NOMO-1 treated with dmso at 0.1 percent for 144 hours (cell line): ENCODE data around the gene LTBP1.

ENCODE experiments used
- DNase-seq: peaks from one replicate; lab custom pipeline; 2025; ENCODE audit not compliant: unreplicated experiment; lab: John Stamatoyannopoulos, UW

The LTBP1 gene

GRCh38 chr2:33005057-33005456, 58.3 kb downstream of the LTBP1 start:
- DNase-seq, result no peak

DNA sequence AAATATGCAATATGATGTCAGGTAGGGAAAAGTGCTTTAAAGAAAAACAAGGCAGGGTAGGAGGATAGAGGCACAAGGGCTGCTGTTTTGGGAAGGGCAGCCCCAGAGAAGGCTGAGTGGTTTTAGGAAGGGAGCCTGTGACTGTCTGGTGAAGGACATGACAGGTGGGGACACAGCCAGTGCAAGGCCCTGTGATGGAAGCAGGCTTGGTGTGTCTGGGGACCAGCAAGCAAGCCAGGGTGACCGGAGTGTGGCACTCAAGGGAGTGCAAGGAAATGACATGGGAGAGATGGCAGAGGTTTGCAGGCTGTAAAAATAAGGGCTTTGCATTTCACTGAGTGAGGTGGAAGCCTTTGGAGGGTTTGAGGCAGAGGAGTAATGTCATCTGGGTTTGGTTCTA, 62.0 kb downstream of the LTBP1 start:
- no peak for DNase-seq

- no peak for DNase-seq
These were observed 62.5 kb downstream of the LTBP1 start for GRCh38 chr2:33009249-33009648.

DNA sequence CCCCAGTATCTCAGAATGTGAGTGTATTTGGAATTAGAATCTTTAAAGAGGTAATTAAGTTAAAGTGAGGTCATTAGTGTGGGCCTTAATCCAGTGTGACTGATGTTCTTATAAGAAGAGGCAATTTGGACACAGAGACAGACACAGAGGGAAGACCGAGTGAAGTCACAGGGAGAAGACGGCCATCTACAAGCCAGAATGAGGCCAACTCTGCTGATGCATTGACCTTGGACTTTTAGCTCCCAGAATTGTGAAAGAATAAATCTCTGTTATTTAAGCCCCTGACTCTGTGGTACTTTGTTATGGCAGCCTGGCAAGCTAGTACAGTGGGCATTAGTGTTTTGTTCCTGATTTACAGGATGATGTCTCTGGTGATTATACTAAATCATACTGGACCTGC, 64.6 kb downstream of the LTBP1 start:
- DNase-seq, result no peak

DNA sequence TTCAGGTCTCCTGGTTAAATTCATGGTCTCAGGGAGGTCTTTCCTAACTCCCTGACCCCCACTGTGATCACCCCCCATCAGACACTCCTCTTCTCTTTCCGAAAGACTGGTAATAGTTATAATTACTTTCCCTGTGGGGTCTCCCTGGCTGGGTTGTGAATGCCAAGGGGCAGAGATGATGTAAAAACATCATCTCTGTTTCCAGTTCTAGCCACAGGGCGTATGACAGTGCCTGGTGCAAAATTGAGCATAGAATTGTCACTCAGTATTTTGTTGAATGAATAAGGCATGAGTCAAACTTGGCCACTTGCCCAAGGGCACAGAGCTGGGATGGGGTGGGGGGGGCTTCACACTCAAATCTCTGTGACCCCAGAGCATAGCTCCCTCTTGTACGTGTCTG, 65.2 kb downstream of the LTBP1 start:
- no peak for DNase-seq

DNA sequence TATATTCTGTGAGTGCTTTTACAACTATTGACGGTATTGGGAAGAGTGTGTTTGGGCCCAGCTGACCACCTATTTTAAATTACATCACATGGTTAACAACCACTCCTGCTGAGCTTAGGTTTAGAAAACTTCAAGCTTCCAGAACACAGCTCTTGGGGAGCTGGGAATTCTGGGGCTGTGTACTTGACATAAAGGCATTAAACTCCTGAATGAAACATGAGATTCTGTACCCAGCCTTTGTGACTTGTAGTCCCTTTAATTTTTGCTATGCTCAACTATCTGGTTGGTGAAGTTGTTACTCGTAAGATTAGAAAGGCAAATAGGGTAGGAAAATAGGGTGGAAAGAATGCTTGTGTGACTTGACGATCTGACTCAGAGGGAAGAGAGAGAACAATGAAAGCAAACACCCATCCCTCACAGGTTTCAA, 66.9 kb downstream of the LTBP1 start:
- DNase-seq, result no peak

DNA sequence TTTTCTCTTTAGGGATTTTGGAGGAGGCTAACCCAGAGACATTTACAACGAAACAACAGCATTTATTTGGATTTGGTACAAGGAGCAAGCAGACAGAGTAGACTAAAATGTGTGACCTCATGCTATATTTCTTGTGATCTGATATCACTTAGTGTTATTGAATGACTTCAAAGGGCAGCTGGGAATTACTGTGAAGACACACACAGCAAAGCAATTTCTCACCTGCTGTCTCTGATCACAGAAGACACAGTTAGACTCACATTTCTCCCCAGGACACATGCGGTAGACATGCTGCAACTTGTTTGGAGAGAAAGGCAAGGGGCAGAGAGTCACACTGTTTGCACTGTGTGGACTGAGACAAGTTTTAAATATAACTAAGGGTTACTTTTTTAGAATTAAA, 67.5 kb downstream of the LTBP1 start:
- DNase-seq, result no peak

- DNase-seq, result no peak
These were observed 68.8 kb downstream of the LTBP1 start for GRCh38 chr2:33015421-33016142.

DNA sequence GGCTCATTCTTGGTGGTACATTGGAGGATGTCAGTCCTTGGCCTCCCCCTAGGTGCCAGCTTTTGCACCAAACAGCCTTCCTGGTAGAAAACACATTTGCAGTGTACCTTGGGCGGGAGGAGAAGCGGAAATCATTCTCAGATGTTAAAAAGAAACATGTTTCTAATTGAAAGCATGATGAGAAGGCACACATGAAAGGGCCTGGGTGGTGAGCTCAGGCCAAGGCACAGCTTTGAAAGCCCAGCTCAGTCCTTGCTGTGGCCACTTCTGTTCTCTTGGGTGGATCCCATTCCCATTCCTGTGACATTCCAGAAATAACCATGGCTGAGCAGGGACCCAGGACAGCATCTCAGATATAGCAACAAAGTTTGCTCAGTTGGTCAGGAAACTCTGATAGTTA, 71.5 kb downstream of the LTBP1 start:
- DNase-seq, result no peak

- DNase-seq, result no peak
These were observed 73.0 kb downstream of the LTBP1 start for GRCh38 chr2:33019796-33020195.

DNA sequence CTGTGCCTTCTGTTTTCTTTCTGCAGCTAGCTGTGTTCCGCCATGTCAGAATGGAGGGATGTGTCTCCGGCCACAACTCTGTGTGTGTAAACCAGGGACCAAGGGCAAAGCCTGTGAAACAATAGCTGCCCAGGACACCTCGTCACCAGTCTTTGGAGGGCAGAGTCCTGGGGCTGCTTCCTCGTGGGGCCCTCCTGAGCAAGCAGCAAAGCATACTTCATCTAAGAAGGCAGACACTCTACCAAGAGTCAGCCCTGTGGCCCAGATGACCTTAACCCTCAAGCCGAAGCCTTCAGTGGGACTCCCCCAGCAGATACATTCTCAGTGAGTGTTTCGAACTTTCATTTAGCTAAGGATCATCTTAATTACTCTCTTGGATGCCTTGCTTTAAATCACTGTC, 74.1 kb downstream of the LTBP1 start:
- no peak for DNase-seq

- no peak for DNase-seq
These were observed 74.9 kb downstream of the LTBP1 start for GRCh38 chr2:33021542-33022227.

DNA sequence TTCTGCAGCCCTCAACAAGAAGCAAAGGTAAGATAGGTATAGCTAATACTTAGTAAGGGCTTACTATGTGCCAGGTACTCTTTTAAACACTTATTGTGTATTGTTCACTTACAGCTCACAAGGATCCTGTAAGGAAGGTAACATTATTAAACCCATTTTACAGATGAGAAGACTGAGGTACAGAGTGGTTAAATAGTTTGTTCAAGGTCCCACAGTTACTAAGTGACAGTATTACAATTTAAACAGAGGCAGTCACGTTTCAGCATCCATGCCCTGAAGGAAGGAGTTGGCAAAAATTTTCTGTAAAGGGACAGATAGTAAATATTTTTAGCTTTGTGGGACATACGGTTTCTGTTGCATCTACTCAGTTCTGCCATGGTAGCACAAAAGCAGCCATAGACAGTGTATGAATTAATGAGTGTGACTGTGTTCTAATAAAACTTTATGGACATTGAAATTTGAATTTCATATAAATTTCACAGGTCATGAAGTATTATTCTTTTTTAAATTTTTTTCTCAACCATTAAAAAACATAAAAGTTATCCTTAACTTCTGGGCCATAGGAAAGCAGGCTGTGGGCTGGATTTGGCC, 75.7 kb downstream of the LTBP1 start:
- DNase-seq, result no peak

DNA sequence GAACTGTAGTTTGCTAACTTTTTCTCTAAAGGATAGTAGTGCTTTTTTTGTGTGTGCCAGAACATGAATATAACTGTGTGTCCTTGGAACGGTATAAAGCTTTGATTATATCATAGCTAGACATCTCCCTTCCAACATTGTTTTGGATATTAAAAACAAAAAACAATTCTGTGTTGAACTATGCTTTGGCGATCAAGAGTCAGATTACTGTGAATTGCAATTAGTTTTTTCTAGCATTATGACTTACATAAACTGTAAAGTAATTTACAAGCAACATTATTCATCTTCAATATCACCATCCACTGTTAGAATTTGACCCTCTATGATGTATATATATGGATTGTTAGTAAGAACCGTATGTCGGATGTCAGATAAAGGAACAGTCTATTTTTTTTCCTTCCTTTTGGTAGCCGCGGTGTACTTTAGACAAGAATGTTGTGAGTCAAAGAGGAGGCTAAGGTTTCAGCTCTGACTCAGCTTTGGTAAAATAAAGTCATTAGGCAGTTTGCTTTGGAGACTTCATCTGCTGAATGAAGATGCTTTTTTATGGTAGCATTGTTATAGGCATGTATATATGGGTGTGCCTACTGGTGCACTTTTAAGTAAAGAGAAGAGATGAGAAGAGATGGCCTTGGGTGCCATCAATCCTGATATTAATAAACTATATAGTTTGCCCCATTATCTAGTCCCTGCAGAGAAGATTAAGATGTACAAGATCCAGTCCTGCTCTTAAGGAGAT, 76.4 kb downstream of the LTBP1 start:
- DNase-seq, result no peak

- DNase-seq, result no peak
These were observed 77.2 kb downstream of the LTBP1 start for GRCh38 chr2:33023728-33024500.

- DNase-seq, result no peak
These were observed 78.0 kb downstream of the LTBP1 start for GRCh38 chr2:33024758-33025157.

DNA sequence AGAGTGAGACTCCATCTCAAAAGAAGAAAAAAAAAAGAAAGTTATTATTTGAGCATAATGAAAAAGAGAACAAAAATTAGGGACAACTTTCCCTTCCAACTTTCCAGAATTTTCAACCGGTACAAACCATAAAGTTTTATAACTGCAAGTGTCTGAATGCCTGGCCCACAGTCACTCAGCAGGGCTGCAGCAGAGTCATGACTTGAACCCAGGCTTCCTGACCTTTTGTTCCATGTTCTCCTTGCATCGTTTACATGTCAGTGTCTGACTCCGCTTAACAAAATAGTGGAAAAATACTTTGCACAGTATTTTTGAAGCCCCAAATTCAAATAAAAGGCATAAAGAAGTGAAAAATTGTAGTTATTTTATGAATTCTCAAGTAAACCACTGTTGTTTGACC, 82.7 kb downstream of the LTBP1 start:
- DNase-seq, result no peak

DNA sequence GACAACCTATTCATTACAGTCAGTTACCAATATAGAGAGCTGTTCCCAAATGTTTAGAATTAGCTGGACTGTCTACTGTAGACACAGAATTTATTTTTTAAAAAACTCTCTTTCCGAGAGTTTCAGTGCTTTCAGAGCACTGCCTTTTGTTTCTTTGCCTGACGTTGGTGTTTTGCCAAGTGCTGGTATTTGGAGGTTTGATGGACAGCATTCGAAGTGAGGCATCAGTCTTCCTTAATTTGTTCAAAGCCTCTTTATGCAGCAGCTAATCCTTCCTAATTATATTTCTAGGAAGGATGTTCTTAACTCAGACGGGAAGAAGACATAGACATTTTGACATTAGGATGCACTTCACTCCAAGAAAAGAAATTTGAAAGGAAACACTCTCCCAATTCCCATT, 83.2 kb downstream of the LTBP1 start:
- DNase-seq, result no peak

- DNase-seq, result no peak
These were observed 83.6 kb downstream of the LTBP1 start for GRCh38 chr2:33030326-33030725.

GRCh38 chr2:33032245-33032644, 85.5 kb downstream of the LTBP1 start:
- DNase-seq, result no peak

- DNase-seq, result no peak
These were observed 86.9 kb downstream of the LTBP1 start for GRCh38 chr2:33033606-33034081.
